Parathyroid adenoma (tissue), 2 donors: ENCODE data around the gene CAMK1G.

Source experiments
- H2AFZ ChIP-seq: fragments of 300-600 bp; sonication (generic); one replicate; pipeline ENCODE4 v1.7.0; 2017; ENCODE audit warnings: antibody characterized with exemption, mild to moderate bottlenecking
- H3K27ac ChIP-seq: fragments of 300-600 bp; sonication (generic); one replicate; pipeline ENCODE4 v1.7.0; 2017
- H3K27me3 ChIP-seq: fragments of 300-600 bp; sonication (generic); one replicate; pipeline ENCODE4 v1.7.0; 2017; ENCODE audit warnings: low read length; ENCODE audit not compliant: control insufficient read depth, insufficient read depth
- H3K36me3 ChIP-seq: fragments of 300-600 bp; sonication (generic); one replicate; pipeline ENCODE4 v1.7.0; 2017; ENCODE audit warnings: low read length; ENCODE audit not compliant: control insufficient read depth, insufficient read depth
- H3K4me1 ChIP-seq: fragments of 300-600 bp; sonication (generic); one replicate; pipeline ENCODE4 v1.7.0; 2017; ENCODE audit warnings: control low read depth
- H3K4me2 ChIP-seq: fragments of 300-600 bp; sonication (generic); one replicate; pipeline ENCODE4 v1.7.0; 2017; ENCODE audit warnings: low read length
- H3K4me3 ChIP-seq: fragments of 300-600 bp; sonication (generic); one replicate; pipeline ENCODE4 v1.7.0; 2017; ENCODE audit warnings: low read depth, low read length
- H3K79me2 ChIP-seq: fragments of 300-600 bp; sonication (generic); one replicate; pipeline ENCODE4 v1.7.0; 2017; ENCODE audit warnings: control low read depth
- H3K9ac ChIP-seq: fragments of 300-600 bp; sonication (generic); one replicate; pipeline ENCODE4 v1.7.0; 2017; ENCODE audit warnings: mild to moderate bottlenecking
- H3K9me3 ChIP-seq: fragments of 300-600 bp; sonication (generic); one replicate; pipeline ENCODE4 v1.7.0; 2017; ENCODE audit warnings: low read length; ENCODE audit not compliant: control insufficient read depth
- TF ChIP-seq, protein P1 (sequence below): fragments of 300-600 bp; sonication (generic); IDR thresholded peaks from one replicate; pipeline ENCODE4 v1.7.0; 2017; ENCODE audit warnings: antibody characterized with exemption, mild to moderate bottlenecking
- donor health status: primary hyperparathyroidism.

Gene CAMK1G

DNA sequence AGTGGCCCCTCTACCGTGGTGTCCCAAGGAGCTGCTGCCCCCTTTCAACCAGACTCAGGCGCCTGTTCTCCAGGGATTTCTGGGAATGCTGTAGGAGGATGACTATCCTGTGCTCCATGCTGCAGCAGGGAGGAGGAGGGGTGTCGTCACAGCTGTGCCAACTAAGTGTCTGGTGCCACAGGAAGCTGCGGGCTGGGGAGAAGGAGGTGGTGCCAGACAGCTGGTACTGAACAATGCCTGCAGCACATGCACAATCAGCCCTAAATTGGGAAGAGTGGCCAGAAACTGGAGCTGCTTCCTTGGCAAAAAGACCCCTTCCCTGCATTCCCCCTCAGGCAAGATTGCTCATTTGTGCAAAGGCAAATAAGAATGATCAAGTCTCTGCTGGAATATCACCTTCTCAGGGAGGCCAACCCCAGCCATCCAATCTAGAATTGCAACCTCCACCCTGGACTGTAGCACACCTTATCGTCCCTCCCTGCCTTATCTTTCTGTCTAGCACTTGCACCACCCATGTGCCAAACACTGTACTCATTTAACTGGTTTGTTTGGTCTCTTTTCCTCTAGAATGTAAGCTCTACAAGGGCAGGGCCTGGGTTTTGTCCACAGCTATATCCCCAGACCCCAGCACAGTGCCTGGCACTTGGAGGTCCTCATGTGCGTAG lies 35.4 kb downstream of the CAMK1G start:
- H3K36me3 ChIP-seq, result no peaks in the 10 kb centered on the region
- no peaks in the 10 kb centered on the region for H3K4me1 ChIP-seq
- TF ChIP-seq, protein P1, sequence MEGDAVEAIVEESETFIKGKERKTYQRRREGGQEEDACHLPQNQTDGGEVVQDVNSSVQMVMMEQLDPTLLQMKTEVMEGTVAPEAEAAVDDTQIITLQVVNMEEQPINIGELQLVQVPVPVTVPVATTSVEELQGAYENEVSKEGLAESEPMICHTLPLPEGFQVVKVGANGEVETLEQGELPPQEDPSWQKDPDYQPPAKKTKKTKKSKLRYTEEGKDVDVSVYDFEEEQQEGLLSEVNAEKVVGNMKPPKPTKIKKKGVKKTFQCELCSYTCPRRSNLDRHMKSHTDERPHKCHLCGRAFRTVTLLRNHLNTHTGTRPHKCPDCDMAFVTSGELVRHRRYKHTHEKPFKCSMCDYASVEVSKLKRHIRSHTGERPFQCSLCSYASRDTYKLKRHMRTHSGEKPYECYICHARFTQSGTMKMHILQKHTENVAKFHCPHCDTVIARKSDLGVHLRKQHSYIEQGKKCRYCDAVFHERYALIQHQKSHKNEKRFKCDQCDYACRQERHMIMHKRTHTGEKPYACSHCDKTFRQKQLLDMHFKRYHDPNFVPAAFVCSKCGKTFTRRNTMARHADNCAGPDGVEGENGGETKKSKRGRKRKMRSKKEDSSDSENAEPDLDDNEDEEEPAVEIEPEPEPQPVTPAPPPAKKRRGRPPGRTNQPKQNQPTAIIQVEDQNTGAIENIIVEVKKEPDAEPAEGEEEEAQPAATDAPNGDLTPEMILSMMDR, result no peak
- no peaks in the 10 kb centered on the region for H3K79me2 ChIP-seq
- H2AFZ ChIP-seq, result no peak overlapping the region
- H3K27ac ChIP-seq, result no peak overlapping the region
- H3K9ac ChIP-seq, result no peak overlapping the region
- H3K9me3 ChIP-seq, result no peaks in the 10 kb centered on the region
- H3K4me2 ChIP-seq, result no peak overlapping the region
- H3K4me3 ChIP-seq, result no peak overlapping the region
- H3K27me3 ChIP-seq, result no peaks in the 10 kb centered on the region

DNA sequence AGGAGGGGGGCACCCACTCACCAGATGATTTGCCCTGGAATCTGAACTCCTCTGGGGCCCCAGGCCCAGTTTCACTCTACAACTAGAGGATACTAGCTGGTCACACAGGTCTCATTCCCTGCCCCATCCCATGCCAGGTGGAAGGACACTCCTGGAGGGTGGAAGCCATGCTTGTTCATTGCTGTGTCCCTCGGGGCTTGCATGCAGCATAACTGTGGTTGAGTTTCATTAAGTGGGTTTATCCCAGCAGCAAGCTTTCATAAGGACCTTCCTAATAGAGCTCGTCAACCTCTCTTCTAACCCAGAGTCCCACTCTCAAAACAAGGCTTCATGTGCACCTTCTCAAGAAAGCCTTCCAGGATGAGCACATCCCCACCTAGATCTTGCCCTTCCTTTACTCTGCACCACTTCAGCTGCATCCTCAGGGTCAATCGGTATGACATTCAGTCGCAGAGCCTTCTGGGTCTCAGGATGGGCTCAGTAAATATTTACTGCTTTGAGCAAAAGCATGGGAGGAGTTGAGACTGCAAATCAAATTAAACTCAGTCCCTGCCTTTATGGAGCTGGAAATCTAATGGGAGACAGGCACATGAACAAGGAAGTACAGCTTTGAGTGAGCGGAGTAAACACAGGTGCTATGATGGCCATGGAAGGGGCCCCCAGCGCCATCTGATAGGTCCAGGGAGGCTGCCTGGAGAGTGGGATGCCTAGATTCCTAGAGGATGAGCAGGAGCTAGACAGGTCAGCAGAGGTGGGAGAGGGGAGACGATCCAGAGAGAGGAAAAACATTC lies 36.4 kb downstream of the CAMK1G start:
- Histone ChIP-seq H3K4me2 (no peak overlapping the region), H2AFZ (no peak overlapping the region), H3K36me3 (no peaks in the 10 kb centered on the region), H3K4me3 (no peak overlapping the region), H3K4me1 (no peaks in the 10 kb centered on the region), H3K79me2 (no peaks in the 10 kb centered on the region), H3K27me3 (no peaks in the 10 kb centered on the region), H3K9me3 (no peaks in the 10 kb centered on the region), H3K27ac (no peak overlapping the region), H3K9ac (no peak overlapping the region)
- TF ChIP-seq, protein P1, result no peak

GRCh38 chr1:209620487-209620884 lies 37.0 kb downstream of the CAMK1G start:
- Histone ChIP-seq H3K79me2 (no peaks in the 10 kb centered on the region), H3K9me3 (no peaks in the 10 kb centered on the region), H3K36me3 (no peaks in the 10 kb centered on the region), H3K4me1 (no peaks in the 10 kb centered on the region), H3K4me3 (no peak overlapping the region), H3K9ac (no peak overlapping the region), H2AFZ (no peak overlapping the region), H3K27me3 (no peaks in the 10 kb centered on the region), H3K27ac (no peak overlapping the region), H3K4me2 (no peak overlapping the region)
- TF ChIP-seq, protein P1, result no peak

GRCh38 chr1:209621286-209621685 lies 37.8 kb downstream of the CAMK1G start:
- Histone ChIP-seq H3K9me3 (no peaks in the 10 kb centered on the region), H3K4me3 (no peak overlapping the region), H3K27me3 (no peaks in the 10 kb centered on the region), H3K27ac (no peak overlapping the region), H3K4me1 (no peaks in the 10 kb centered on the region), H3K79me2 (no peaks in the 10 kb centered on the region), H3K9ac (no peak overlapping the region), H2AFZ (no peak overlapping the region), H3K36me3 (no peaks in the 10 kb centered on the region), H3K4me2 (no peak overlapping the region)
- TF ChIP-seq, protein P1, result no peak
